Measurements from ENCODE around the gene PAM. TPM values are rescaled to one million over a fixed set of nuclear protein-coding genes. Genes with fewer than 3 reads are reported as not detected.

Gene PAM
- total RNA-seq, 1 experiment from 2014 or later = 90.0 TPM

DNA sequence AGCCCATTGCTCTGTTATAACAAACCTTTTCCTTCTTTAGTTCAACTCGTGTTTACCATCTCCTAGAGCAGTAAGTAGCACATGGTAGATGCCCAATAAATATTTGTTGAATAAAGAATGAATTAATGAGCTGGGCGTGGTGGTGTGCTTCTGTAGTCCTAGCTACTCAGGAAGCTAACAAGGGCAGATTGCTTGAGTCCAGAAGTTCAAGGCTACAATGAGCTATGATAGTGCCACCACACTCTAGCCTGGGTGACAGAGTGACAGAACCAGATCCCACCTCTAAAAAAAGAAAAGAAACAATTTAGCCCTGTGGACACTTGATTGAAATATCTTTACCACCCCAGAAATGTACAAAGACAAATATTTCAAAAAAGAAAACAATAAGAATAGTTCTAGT is 14.6 kb upstream of the PAM start:
- Histone ChIP-seq H3F3A (ENCODE audit: low read length, unreplicated experiment) (no peaks in the 10 kb centered on the region), H3K79me2 (ENCODE audit: low read length) (no peaks in the 10 kb centered on the region), H2AFZ (ENCODE audit: low read length) (no peak overlapping the region), H3K4me3 (ENCODE audit: low read length) (no peak overlapping the region), H3K36me3 (ENCODE audit: low read depth, low read length) (no peaks in the 10 kb centered on the region), H3K9me2 (replicated peaks; ENCODE audit: low read length) (no peaks in the 10 kb centered on the region), H3K4me2 (ENCODE audit: low read length) (no peak overlapping the region), H3K9ac (ENCODE audit: low read length) (no peak overlapping the region), H3K9me3 (ENCODE audit: low read length) (no peaks in the 10 kb centered on the region), H3K4me1 (ENCODE audit: insufficient read depth, low read length) (peaks cover 7% of the 10 kb centered on the region; the same call in 1 of the 2 replicates), H3K27me3 (ENCODE audit: low read length) (no peaks in the 10 kb centered on the region), H4K20me1 (ENCODE audit: low read length) (no peaks in the 10 kb centered on the region), H3K27ac (ENCODE audit: low read length) (no peak overlapping the region)
- CTCF ChIA-PET = interaction anchor here (0.7 kb wide), 1 partner anchor 115 kb away, joined by 3 read pairs; no protein-coding TSS in a partner anchor
- TF ChIP-seq EZH2phosphoT487 (IDR thresholded peaks at IDR 0.05; ENCODE audit: borderline replicate concordance, low read length) (no peak), CTCF (conservative IDR thresholded peaks at IDR 0.05; ENCODE audit: low read depth, low read length) (no peak), EZH2 (IDR thresholded peaks at IDR 0.05; ENCODE audit: low read length, unreplicated experiment) (no peak)
- no TSS peak for BruUV-seq (replicated peaks)
- ATAC-seq = no peak
- POLR2A ChIA-PET (ENCODE audit: unreplicated experiment) = no interaction called here
- intact Hi-C loops (cut with micrococcal nuclease) = no loop called here
- DNase-seq = no peak

DNA sequence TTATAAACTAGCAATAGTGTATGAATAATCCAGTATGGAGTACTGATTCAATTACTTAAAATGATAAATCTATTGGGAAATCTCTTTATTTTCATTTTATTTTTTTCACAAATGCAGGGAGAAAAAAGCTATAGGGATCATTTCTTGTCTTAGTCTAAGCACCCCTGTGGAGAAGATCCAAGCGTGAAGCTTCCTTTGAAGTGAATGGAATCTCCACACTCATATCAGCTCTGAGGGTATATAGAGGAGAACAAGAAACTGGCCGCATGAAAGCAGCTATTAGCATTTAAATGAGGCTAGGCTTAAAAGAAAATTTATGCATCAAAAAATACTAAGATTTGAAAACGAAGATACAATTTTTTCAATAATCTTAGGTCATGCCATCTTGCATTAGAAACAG is 12.9 kb upstream of the PAM start:
- H2AFZ ChIP-seq (ENCODE audit: low read length) = no peak overlapping the region
- no peak overlapping the region for H3K9ac ChIP-seq (ENCODE audit: low read length)
- H3K4me1 ChIP-seq (ENCODE audit: insufficient read depth, low read length) = peaks cover 7% of the 10 kb centered on the region; the same call in 1 of the 2 replicates
- no peak overlapping the region for H3K4me2 ChIP-seq (ENCODE audit: low read length)
- DNase-seq (no peak), ATAC-seq (no peak)
- no peaks in the 10 kb centered on the region for H3K9me3 ChIP-seq (ENCODE audit: low read length)
- ChIA-PET CTCF (no interaction called here), POLR2A (ENCODE audit: unreplicated experiment) (no interaction called here)
- no peaks in the 10 kb centered on the region for H3F3A ChIP-seq (ENCODE audit: low read length, unreplicated experiment)
- intact Hi-C loops (cut with micrococcal nuclease) = no loop called here
- no peaks in the 10 kb centered on the region for H3K36me3 ChIP-seq (ENCODE audit: low read depth, low read length)
- H3K27me3 ChIP-seq (ENCODE audit: low read length) = no peaks in the 10 kb centered on the region
- no peak overlapping the region for H3K4me3 ChIP-seq (ENCODE audit: low read length)
- H3K27ac ChIP-seq (ENCODE audit: low read length) = no peak overlapping the region
- H3K79me2 ChIP-seq (ENCODE audit: low read length) = no peaks in the 10 kb centered on the region
- H4K20me1 ChIP-seq (ENCODE audit: low read length) = no peaks in the 10 kb centered on the region
- no peak for TF ChIP-seq CTCF (conservative IDR thresholded peaks at IDR 0.05; ENCODE audit: low read depth, low read length)
- no peak for TF ChIP-seq EZH2 (IDR thresholded peaks at IDR 0.05; ENCODE audit: low read length, unreplicated experiment)
- TF ChIP-seq EZH2phosphoT487 (IDR thresholded peaks at IDR 0.05; ENCODE audit: borderline replicate concordance, low read length) = no peak
- no TSS peak for BruUV-seq (replicated peaks)
- no peaks in the 10 kb centered on the region for H3K9me2 ChIP-seq (replicated peaks; ENCODE audit: low read length)

DNA sequence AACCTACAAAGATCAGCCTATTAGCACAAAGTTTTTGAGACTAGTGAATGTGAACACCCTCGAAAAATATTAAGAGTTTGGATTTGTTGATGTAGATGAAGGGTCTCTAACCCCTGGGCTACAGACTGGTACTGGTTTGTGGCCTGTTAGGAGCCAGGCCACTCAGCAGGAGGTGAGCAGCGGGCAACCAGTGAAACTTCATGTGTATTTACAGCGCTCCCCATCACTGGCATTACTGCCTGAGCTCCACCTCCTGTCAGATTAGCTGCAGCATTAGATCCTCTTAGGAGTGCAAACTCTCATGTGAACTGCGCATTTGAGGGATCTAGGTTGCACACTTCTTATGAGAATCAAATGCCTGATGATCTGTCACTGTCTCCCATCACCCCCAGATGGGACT is 11.2 kb upstream of the PAM start:
- no peaks in the 10 kb centered on the region for H3K27me3 ChIP-seq (ENCODE audit: low read length)
- H3F3A ChIP-seq (ENCODE audit: low read length, unreplicated experiment) = no peaks in the 10 kb centered on the region
- no peak for TF ChIP-seq EZH2phosphoT487 (IDR thresholded peaks at IDR 0.05; ENCODE audit: borderline replicate concordance, low read length)
- no peak for TF ChIP-seq EZH2 (IDR thresholded peaks at IDR 0.05; ENCODE audit: low read length, unreplicated experiment)
- TF ChIP-seq CTCF (conservative IDR thresholded peaks at IDR 0.05; ENCODE audit: low read depth, low read length) = no peak
- intact Hi-C loops (cut with micrococcal nuclease) = no loop called here
- no peak overlapping the region for H3K9ac ChIP-seq (ENCODE audit: low read length)
- ATAC-seq (no peak), DNase-seq (no peak)
- ChIA-PET CTCF (no interaction called here), POLR2A (ENCODE audit: unreplicated experiment) (no interaction called here)
- no peaks in the 10 kb centered on the region for H4K20me1 ChIP-seq (ENCODE audit: low read length)
- no peaks in the 10 kb centered on the region for H3K79me2 ChIP-seq (ENCODE audit: low read length)
- no peak overlapping the region for H3K27ac ChIP-seq (ENCODE audit: low read length)
- H3K36me3 ChIP-seq (ENCODE audit: low read depth, low read length) = no peaks in the 10 kb centered on the region
- H3K9me2 ChIP-seq (replicated peaks; ENCODE audit: low read length) = no peaks in the 10 kb centered on the region
- no peaks in the 10 kb centered on the region for H3K9me3 ChIP-seq (ENCODE audit: low read length)
- no peak overlapping the region for H3K4me3 ChIP-seq (ENCODE audit: low read length)
- no TSS peak for BruUV-seq (replicated peaks)
- no peak overlapping the region for H3K4me2 ChIP-seq (ENCODE audit: low read length)
- H2AFZ ChIP-seq (ENCODE audit: low read length) = no peak overlapping the region
- H3K4me1 ChIP-seq (ENCODE audit: insufficient read depth, low read length) = no peaks in the 10 kb centered on the region

Data from PC-3 (cell line).